ENCODE measurements around the gene CACNA1B.

The CACNA1B gene

GRCh38 chr9:137984520-137985257 is 107.1 kb downstream of the CACNA1B start:
- no peak for DNase-seq (ENCODE audit: low read depth in 2 of 2)

DNA sequence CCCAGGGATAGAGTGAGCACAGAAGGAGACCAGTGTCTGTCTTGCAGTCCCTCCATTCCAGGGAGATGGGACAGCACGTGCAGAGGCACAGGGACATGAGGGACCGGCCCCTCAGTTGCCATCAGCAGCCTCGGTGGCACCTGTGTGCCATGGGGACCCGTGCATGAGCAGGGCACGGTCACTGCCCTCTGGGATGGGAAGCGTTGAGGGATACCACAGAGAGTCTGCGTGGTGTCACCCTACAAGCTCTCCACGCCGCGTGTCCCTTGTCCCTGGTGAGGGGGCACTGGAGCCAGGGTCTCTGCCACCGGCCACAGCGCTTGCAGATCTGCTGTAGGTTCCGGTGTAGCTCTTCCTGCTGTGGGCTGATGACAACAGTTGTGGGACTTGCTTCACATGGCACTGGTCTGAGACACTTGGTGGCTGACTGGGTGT is 108.1 kb downstream of the CACNA1B start:
- DNase-seq (ENCODE audit: low read depth in 2 of 2): no peak

- no peak for DNase-seq (ENCODE audit: low read depth in 2 of 2)
These were observed 108.9 kb downstream of the CACNA1B start for GRCh38 chr9:137986268-137987099.

DNA sequence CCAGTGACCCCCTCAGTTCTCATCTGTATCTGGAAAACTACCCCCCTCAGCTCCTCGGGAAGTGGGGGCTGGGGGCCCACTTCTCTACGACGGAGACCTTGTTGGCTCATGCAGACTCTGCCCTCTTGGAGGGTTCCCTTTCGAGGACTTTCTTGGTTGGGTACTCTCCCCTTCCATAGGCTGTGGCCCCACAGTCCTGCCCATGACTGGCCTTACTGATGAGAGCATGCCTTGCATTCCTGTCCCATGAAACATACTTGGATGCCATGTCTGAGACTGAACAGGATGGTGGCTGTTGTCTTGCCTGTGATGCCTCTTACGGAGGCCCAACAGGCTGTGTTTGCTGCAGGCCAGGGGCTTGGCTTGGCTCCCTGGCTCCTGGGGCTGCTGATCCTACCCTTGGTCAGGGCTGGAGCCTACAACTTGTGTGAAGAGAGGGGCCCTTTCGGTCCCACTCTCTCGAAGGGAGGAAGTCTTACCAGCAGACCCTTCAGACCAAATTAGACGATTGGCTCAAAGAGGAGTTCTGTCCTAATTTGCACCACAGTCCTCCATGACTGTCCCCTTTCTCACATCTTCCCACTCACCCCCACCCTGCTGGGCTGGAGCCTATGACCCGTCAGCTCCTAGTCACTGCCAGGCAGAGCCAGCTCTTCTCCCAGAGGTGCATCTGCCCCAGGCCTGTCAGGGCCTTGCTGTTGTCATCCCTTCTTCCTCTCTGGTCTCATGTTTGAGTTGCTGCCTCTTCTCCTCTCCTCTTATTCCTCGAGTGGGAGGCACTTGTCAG is 109.9 kb downstream of the CACNA1B start:
- no peak for DNase-seq (ENCODE audit: low read depth in 2 of 2)

GRCh38 chr9:137988051-137988450 is 110.5 kb downstream of the CACNA1B start:
- no peak for DNase-seq (ENCODE audit: low read depth in 2 of 2)

GRCh38 chr9:137988701-137989100 is 111.1 kb downstream of the CACNA1B start:
- DNase-seq (ENCODE audit: low read depth in 2 of 2): no peak

GRCh38 chr9:137989156-137989555 is 111.6 kb downstream of the CACNA1B start:
- no peak for DNase-seq (ENCODE audit: low read depth in 2 of 2)

- DNase-seq (ENCODE audit: low read depth in 2 of 2): no peak
These were observed 112.6 kb downstream of the CACNA1B start for GRCh38 chr9:137989999-137990715.

GRCh38 chr9:138003485-138004190 is 126.1 kb downstream of the CACNA1B start:
- no peak for DNase-seq (ENCODE audit: low read depth in 2 of 2)

GRCh38 chr9:138006576-138007233 is 129.1 kb downstream of the CACNA1B start:
- DNase-seq (ENCODE audit: low read depth in 2 of 2): no peak

DNA sequence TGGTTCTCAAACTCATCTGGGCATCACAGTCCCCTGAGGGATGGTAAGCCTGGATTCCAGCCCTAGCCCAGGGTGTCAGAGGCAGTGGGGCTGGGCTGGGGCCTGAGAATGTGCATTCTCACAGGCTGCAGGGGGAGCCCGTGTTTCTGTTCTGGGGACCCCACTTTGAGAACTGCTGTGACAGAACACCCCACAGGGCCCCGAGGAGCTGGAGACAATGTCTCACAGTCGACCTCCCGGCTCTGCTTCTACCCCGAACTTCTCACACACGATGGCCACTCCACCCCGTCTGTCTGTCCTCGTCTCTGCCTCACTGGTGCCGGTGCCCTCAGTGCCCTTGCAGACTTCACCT is 130.0 kb downstream of the CACNA1B start:
- no peak for DNase-seq (ENCODE audit: low read depth in 2 of 2)

- DNase-seq (ENCODE audit: low read depth in 2 of 2): no peak
These were observed 130.6 kb downstream of the CACNA1B start for GRCh38 chr9:138007918-138008841.

- DNase-seq (ENCODE audit: low read depth in 2 of 2): no peak
These were observed 131.6 kb downstream of the CACNA1B start for GRCh38 chr9:138009016-138009802.

DNA sequence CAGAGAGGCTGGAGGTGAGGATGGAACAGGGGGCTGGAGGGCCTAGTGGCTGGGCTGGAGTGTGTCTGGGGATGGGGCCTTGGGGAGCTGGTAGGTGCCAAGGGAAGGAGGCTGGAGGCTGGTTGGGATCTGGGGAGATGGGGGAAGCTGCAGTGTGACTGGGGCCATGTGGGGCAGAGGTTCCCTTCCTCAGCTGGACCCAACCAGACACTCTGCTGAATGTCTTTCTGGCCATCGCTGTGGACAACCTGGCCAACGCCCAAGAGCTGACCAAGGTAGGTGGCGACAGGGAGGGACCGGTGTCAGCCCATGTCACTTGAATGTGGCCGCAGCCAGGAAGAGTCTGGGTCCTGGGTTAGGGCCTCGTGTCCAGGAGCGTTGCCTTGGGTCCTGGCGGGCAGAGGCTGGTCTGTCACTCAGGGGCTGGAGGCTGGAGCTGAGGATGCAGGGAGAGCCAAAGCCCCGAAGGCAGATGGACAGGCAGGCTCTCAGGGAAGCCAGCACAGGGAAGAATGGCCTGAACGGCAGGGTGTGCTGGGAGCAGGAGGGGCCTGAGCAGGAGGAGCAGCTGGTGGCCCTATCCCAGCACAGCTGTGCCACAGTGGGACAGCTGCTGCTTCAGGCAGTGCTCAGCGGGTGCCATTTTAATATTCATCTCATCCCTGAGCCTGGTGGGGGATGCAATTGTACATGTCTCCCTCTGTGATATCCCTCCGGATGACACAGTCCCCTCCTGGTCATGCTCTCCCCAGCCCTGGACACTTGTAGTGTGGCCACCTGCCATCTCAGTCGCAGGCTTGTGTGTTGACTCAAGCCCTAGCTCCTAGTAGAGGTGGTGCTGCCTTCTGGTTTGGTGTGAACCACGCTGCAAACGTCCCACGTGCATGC is 132.5 kb downstream of the CACNA1B start:
- no peak for DNase-seq (ENCODE audit: low read depth in 2 of 2)

- no peak for DNase-seq (ENCODE audit: low read depth in 2 of 2)
These were observed 133.3 kb downstream of the CACNA1B start for GRCh38 chr9:138010861-138011260.

- DNase-seq (ENCODE audit: low read depth in 2 of 2): no peak
These were observed 134.4 kb downstream of the CACNA1B start for GRCh38 chr9:138011951-138012500.

DNA sequence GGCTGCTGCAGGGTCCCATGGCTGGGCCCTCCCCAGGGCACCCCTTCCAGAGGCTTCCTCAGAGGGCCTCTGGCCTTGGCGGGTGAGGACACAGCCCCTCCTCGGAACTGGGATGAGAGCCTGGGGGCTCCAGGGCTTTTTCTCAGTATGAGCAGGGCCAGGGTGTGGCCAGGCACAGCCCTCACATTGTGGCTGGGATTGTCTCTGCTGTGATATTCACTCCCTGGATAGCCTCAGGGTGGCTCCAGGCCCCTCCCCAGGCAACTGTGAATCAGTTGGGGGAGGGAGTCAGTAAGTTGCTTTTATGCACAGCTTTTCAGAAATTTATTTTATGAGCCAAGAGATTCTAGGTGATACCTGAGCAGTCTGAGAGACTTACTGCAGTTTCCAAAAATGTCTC is 135.7 kb downstream of the CACNA1B start:
- no peak for DNase-seq (ENCODE audit: low read depth in 2 of 2)
